ENCODE data around the gene NAALADL2.

GRCh38 chr3:175731543-175731942, 872.4 kb downstream of the NAALADL2 start:
- no peak for TF ChIP-seq MAX (IDR thresholded peaks at IDR 0.05)
- no peak for TF ChIP-seq ATF3 (IDR thresholded peaks at IDR 0.05; ENCODE audit: insufficient read depth, low read depth, low read length)
- TF ChIP-seq POLR2A (IDR thresholded peaks at IDR 0.05; ENCODE audit: control extremely low read depth in 1 of 2, low read depth in 2 of 2, low read length in 2 of 2): no peak
